SIG-M5 treated with dmso at 0.1 percent for 504 hours (cell line): ENCODE data around the gene NME7.
"Not testable (repeated sequence)": the region's sequence is repeated elsewhere in the genome, so short reads cannot be mapped to it uniquely, and the experiment has no call there.

ENCODE experiments used
- DNase-seq: peaks from one replicate; lab custom pipeline; 2025; ENCODE audit not compliant: unreplicated experiment; lab: John Stamatoyannopoulos, UW

The NME7 gene

GRCh38 chr1:169130683-169131082 lies 236.9 kb downstream of the NME7 start:
- DNase-seq = no peak

GRCh38 chr1:169129109-169129784 lies 238.3 kb downstream of the NME7 start:
- no peak for DNase-seq

- no peak for DNase-seq
Observed at GRCh38 chr1:169128562-169128961, 239.0 kb downstream of the NME7 start.

- no peak for DNase-seq
Observed at GRCh38 chr1:169127305-169127704, 240.3 kb downstream of the NME7 start.

- DNase-seq = no peak
Observed at GRCh38 chr1:169126335-169126734, 241.3 kb downstream of the NME7 start.

- not testable (repeated sequence) for DNase-seq
Observed at GRCh38 chr1:169125597-169125996, 242.0 kb downstream of the NME7 start.

- peak; percentile 26 for DNase-seq
Observed at GRCh38 chr1:169124459-169124858, 243.1 kb downstream of the NME7 start.

- DNase-seq = no peak
Observed at GRCh38 chr1:169122976-169123375, 244.6 kb downstream of the NME7 start.

GRCh38 chr1:169121146-169121923 lies 246.3 kb downstream of the NME7 start:
- DNase-seq = no peak

GRCh38 chr1:169120066-169120465 lies 247.5 kb downstream of the NME7 start:
- DNase-seq = no peak

GRCh38 chr1:169119405-169119804 lies 248.2 kb downstream of the NME7 start:
- DNase-seq = no peak

GRCh38 chr1:169118227-169118626 lies 249.4 kb downstream of the NME7 start:
- DNase-seq = no peak

GRCh38 chr1:169117599-169117998 lies 250.0 kb downstream of the NME7 start:
- DNase-seq = no peak

GRCh38 chr1:169117014-169117413 lies 250.6 kb downstream of the NME7 start:
- DNase-seq = no peak

GRCh38 chr1:169115891-169116585 lies 251.6 kb downstream of the NME7 start:
- no peak for DNase-seq

GRCh38 chr1:169113613-169114119 lies 253.9 kb downstream of the NME7 start:
- DNase-seq = no peak

- DNase-seq = peak; percentile 49
Observed at GRCh38 chr1:169112241-169112640, 255.4 kb downstream of the NME7 start.

GRCh38 chr1:169111472-169111871 lies 256.1 kb downstream of the NME7 start:
- no peak for DNase-seq

GRCh38 chr1:169110689-169111447 lies 256.7 kb downstream of the NME7 start:
- no peak for DNase-seq

- DNase-seq = no peak
Observed at GRCh38 chr1:169110236-169110635, 257.4 kb downstream of the NME7 start.

- DNase-seq = peak; percentile 72
Observed at GRCh38 chr1:169109561-169110134, 257.9 kb downstream of the NME7 start.
